HuH-7.5 (cell line): ENCODE measurements around the gene FABP7.

Source experiments
- DNase-seq: peaks from one replicate; pipeline ENCODE4 v3.0.0; 2011; ENCODE audit warnings: low spot score

The FABP7 gene

DNA sequence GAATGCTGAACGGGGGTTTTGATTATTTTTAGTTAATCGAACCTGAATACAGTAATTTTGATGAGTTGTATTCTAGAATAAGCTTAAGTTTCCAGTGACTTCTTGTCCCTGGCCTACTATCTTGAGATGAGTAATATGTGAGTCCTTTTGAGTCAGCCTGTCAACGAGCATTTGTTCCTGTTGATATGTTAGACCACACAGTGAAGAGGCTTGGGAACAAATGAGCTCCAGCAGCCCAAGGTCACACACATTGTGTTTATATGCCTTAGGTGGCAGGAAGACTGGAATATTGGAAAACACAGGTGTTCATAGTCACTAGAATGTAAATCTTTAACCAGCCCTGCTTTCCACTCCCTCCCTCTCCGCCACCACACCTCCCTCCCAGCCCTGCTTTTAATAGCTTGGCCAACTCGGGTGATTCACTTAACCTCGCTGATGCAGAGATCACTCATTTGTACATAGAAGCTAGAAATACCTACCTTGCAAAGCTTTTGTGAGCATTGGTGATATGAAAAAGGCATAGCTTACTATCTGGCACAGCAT lies 18.7 kb downstream of the FABP7 start:
- peak; percentile 31 for DNase-seq

DNA sequence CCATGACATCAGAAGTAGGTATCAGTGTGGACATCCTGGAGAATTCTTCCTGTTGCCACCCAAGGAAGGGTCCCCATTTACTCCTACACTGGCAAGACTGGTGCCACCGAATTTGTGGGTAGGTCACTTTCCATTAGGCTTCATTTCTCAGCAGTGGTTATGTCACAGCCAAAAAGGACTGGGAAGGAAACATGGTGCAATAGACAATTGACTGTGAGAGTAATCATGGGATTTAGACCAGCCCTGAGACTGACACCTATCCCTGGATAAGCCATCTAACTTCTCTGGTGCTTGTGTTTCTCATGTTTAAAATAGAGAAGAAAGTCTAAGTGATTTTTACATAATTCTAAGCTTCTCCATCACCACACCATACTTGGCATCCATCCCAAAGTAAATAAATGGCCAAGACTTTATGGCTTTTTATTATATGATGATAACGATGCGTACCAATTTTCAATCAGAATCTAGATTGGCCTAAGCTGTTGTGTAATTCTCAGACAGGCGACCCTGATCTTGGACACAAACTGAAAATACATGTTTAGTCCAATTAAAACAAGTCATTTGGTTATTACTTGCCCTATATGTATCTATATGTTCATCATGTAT lies 19.7 kb downstream of the FABP7 start:
- DNase-seq = no peak

DNA sequence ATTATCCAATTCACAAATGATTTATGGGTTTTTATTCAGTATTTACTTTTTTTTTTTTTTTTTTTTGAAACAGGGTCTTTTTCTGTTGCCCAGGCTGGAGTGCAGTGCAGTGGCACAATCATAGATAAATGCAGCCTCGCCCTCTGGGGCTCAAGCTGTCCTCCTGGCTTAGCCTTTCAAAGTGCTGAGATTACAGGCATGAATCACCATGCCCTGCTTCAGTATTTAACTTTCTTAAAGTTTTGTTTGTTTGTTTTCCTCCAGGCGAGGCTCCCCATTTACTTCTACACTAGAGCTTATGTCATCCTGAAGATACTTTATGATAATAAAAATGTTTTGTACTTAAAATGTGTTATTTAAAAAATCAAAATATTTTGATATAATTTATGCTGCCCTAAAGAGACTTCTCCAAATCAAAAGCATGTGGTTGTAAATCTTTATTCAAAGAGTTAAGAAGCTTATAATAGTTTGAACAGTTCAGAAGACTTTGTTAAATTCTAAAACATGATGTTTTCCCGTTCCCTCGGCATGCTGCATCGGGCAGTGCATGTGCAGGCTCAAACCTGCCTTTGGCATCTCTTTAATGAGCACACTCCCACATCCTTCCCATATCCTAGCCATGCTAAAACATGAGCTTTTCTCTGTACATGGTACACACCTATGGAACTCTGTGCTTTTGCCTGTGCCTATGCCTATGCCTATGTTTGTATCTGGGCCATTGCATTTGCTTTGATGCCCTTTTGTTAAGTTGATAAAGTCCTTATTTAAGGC lies 20.6 kb downstream of the FABP7 start:
- no peak for DNase-seq

DNA sequence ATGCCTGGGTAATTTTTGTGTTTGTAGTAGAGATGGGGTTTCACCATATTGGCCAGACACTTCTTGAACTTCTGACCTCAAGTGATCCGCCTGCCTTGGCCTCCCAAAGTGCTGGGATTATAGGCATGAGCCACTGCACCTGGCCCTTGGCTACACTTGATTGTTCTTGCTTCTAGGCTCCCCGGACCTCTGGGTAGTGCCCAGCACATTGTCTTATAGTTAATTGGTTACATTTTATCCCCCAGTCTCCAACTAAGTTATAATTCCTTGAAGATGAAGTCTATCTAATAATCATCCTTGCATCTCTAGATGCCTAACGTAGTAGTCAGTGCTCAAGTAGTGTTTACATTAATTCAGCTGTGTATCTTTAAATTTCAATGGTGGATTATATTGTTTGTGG lies 21.4 kb downstream of the FABP7 start:
- no peak for DNase-seq

DNA sequence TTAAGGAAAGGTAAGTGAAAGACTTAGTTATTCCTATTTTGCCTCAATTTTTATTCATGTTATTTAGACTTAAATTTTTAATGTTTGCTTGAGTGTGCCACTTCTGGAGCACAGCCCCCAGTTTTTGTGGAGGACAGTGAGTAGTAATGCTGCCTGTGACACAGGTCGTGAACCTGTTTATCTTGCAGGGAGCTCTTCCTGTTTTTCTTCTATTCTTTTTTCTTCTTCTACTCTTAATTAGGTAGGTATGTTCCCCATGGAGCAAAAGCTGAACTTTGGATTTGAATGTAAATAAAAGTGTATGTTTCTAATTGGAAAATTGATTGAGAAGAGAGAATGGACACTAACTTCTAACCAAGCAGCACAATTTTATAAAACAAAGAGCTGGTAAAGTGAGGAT lies 21.9 kb downstream of the FABP7 start:
- no peak for DNase-seq

DNA sequence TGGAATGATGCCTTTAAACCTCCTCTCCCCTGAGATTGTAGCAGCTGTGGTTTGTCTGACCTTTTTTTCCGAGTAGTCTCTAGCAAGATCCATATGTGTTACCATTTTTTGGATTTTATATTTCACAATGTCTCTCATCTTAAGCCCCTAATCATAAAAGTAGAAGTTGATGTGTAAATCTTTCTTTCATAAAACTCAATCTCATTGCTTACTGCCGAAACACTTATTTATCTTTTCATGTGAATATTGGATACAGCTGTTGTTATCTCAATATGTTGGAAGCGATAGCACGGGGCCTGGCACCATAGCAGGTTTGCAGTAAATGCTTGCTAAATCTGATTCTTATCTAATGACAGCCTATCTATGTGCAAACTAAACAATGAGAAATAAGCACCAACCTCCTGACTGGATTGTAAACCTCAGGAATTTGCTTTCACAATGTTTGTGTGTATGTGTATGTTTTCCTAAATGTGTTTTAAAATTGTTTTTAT lies 23.7 kb downstream of the FABP7 start:
- no peak for DNase-seq

DNA sequence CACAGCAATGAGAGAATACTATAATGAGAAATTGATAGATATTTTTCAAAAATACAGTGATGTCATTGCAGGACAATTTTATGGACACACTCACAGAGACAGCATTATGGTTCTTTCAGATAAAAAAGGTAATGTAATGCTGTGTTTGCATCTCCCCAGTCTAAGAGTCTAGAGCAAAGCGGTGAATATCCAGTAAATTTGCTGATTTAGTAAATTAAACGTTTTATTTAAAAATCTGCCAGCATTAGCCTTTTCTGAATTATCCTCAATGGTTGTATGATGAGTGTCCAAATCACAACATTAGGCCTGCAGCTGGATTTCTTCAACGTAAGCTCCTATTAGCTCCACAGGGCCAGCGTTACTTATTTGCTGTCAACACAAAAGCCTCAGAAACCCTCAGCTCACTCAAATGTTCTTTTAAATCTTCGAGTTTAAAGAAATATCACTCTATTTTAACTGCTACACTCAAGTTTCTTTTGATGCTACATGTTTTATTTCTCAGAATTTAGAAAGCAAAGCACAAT lies 25.5 kb downstream of the FABP7 start:
- DNase-seq = no peak

DNA sequence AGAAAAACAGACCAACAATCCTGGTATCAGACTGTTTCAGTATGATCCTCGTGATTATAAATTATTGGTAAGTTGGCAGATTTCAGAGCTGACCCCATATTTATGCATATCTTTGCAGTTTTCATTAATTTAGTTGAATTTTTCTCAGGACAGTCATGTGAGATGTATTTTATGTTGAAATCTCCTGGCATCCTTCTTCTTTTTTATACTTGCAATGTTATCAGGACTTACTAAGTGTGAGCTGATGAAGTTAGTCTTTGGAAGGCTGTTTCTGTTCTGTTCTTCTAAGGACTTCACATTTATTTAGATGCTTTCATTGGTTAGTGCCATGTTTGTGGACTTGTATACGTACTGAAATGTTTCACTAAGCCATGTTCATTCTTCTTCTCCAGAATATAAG lies 26.8 kb downstream of the FABP7 start:
- no peak for DNase-seq

DNA sequence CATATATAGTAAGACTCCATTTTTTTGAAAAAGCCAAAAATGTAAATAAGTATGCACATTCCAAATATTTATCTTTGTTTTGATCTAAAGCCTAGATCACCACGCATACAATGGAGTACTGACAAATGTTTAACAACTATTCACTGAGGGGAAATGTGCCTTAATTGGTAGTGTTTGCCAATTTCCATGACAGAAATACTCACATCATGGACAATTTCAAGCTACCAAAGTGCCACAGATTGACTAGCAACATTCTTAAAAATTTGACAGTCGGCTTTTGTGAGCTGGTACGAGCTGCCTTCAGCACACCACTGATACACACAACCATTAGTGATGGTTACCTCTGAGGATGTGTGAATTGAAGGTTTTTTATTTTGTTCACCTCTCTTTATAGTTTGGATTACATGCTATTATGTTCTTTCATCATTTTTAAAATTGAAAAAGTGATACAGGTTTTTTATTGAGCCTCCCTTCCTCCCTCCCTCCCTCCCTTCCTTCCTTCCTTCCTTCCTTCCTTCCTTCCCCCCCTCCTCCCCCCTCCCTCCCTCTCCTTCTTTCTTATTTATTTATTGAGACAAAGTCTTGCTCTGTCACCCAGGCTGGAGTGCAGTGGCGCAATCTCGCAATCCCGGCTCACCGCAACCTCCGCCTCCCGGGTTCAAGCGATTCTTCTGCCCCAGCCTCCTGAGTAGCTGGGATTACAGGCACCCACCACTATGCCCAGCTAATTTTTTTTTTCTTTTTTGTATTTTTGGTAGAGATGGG lies 28.8 kb downstream of the FABP7 start:
- DNase-seq = no peak

DNA sequence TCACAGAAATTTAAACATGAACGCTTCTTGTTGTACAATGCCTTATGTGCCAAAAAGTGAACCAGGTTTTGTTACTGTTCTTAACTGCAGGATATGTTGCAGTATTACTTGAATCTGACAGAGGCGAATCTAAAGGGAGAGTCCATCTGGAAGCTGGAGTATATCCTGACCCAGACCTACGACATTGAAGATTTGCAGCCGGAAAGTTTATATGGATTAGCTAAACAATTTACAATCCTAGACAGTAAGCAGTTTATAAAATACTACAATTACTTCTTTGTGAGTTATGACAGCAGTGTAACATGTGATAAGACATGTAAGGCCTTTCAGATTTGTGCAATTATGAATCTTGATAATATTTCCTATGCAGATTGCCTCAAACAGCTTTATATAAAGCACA lies 29.5 kb downstream of the FABP7 start:
- no peak for DNase-seq

DNA sequence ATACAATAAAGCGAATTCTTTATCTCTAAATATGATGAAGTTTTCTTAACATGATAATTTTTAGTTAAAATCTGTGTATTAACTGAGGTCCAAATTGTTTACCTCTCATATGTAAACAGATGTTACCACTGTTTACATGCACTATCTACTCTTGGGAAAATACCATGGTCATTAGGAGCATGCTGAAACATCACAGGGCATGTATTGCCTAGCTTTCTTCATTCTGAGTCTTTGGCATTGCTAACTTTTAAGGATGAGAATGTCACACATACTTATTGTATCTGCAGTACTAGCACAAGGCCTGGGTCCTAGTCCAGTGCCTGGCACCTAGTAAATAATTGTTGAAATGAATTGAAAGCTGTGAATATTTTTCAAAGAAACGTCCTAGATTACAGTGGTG lies 30.2 kb downstream of the FABP7 start:
- no peak for DNase-seq

DNA sequence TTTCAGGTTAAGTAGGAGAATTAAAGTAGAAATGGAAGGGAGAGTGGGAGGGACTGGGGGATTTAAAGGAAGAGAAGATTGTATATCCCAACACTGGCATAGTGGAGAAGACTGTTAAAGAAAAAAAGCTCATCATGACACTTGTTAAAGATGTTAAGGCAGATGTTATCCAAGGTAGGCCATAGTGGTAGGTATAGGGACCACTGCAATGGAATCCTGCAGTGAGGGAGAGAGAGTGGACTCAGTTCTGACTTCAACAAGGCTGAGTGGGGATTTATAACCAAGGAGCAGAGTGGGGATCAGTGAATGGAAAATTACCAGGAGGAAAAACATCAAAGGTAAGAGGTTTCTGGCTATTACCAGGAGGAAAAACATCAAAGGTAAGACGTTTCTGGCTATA lies 30.7 kb downstream of the FABP7 start:
- no peak for DNase-seq

DNA sequence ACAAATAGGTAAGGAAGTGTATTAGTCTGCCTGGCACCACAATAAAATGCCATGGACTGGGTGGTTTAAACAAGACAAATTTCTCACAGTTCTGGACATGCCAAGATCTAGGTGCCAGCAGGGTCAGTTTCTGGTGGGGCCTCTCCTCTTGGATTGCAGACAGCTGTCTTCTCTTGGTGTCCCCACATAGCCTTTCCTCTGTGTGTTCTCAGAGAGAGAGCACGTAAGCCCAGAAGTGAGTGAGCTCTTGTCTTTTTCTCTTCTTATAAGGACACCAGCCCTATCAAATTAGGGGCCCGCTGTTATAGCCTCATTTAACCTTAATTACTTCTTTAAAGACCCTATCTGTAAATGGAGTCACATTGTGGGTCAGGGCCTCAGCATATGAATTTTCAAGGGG lies 37.8 kb downstream of the FABP7 start:
- DNase-seq = no peak

DNA sequence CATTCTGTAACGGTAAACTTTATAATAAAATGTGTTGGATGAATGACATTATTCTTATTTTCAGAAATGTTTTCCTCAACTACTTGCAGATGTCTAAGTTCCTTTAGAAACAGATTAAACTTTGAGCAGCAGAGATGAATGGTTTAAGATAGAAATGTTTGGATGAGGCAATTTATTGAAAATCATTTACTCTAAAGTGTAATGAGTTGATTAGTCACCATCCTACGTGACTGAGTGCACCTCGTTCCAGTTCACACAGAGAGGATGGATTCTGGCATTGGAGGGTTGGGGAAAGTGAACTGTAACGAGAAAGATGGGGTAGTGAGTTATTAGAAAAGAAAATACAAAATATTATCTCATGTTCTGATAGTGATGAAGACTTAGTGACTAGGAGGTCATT lies 38.2 kb downstream of the FABP7 start:
- DNase-seq = no peak

DNA sequence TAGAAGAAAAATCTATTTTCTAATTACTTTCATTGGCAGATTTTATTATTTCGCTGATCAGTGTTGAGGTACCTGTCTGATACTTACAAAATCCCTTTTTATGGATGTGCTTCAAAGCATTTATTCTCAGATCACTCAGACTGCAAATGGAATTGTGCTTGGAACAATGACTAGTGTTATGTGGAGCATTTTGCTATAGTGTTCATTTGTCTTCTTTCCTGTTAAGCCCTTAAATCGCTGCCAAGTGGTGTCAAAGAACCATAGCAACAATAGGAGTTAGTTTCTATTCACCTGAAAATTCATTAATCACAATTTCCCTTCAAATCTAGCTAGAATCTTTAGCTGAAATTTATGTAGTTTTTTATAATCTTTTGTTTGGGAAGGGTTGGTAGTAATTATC lies 39.4 kb downstream of the FABP7 start:
- DNase-seq = no peak

DNA sequence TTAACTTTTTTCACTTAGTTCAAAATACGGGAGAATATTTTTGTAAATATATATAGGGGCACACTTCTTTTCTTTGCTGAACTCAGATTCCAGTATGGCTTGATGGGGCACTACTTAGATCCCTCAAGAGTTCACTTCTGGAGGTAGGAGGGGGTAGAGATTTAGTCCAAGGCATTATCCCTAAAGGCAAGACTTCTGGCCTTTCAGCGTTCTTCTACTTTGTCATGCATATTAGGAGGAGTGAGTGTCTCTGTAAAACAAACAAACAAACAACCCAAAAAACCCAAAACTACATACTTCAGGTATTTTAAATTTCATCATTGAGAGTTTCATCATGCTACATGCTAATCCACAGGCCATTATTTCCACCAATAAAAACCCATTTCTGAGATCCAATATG lies 41.6 kb downstream of the FABP7 start:
- no peak for DNase-seq

DNA sequence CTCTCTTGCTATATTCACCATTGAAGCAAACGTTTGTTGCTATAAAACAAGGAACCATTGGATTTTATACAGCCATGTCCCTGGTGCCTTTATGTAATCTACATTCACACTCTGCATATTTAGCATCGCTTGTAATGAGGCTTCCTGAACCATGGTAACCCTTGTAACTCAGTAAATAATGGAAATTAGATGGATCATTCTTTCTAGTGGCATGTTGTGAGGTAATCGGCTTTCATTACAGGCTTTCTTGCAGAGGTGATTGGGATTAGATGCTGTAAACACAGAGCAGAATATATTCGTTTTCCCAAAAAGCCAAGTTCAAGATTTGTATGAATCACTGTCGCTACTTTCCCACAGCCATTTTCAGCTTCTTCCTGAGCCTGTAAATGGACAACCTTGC lies 45.6 kb downstream of the FABP7 start:
- no peak for DNase-seq

DNA sequence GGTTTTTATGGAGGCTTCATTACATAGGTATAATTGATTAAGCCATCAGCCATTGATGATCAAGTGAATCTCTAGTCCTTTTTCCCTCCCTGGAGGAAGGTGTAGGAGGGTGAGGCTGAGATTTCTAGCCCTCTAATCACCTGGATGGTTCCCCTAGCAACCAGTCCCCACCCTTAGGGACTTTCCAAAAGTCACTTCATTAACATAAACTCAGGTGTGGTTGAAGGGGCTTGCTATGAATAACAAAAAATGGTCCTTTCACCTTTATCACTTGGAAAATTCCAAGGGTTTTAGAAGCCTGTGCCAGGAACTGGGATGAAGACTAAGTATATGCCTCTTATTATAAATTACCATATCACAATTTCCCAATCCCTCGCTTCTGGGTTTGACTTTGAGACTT lies 49.9 kb downstream of the FABP7 start:
- no peak for DNase-seq

DNA sequence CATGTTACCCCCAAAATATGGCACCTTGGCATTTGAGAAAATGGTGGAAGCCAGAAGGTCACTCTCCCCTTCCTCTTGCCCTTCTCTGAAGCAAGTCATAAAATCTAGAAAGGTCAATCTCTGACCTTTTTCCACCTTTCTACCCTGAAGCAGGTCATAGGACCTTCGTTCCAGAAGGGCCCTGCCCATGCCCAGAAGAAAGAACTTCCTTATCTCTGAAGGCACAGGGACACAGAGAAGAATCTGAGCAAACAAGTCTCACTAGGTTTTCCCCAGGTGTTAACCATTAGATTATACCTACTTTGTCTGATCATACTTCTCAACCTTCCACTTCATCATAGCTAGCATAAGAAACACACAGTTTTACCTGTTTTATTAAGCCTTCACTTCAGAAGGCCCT lies 52.0 kb downstream of the FABP7 start:
- no peak for DNase-seq

DNA sequence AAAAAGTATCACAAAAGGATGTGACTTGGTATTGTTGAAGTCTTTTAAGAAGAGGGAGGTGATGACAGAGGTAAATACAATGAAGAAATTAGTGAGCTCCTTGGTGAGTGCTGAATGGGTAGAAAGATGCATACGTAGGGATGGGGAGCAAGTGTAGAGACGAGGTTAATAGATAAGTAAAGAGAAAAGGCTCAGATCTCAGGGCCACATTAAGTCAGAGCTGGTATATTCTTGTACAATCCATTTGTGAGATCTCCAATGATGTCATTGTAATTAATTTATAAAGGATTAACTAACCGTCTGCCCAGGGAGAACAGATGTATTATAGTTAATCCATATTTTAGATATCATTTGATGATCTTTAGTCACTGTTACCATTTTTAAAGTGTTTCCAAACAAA lies 52.9 kb downstream of the FABP7 start:
- no peak for DNase-seq

DNA sequence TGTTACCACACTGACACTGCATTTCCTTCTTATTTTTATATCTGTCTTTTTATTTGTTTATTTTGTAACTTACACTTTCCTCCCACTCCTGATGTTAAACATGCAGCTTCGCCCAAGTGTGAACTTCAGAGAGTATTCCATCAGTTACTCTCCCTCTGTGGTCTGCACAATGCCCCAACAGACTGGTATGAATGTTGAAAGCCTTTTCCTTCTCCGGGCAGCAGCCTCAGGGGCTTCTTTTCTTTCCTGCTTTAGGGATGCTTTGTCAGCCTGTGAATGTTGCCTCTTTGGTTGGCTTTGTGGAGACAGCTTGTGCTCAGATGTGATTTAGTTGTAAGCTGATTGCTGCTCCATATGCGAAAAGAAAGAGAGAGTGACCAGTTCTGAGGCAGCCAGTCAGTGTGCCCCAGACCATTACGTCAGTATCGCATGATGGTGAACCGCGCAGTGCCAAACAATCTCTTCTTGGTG lies 53.5 kb downstream of the FABP7 start:
- no peak for DNase-seq
